Measurements from ENCODE around the gene CCHCR1. TPM values are rescaled to one million over a fixed set of nuclear protein-coding genes. Genes with fewer than 3 reads are reported as not detected.
A peak's percentile ranks its signal among the peaks of the same experiment; 100 is the strongest.

CCHCR1 gene
- total and polyA plus RNA-seq, 2 of the 8 experiments (the other 6 are each of a cell fraction or from before 2014, with no cell fraction given): 20.9 to 38.0 TPM

- FAIRE-seq (no peak), DNase-seq (ENCODE audit: low read depth in 1 of 2, low spot score in 2 of 2) (no peak)
- Histone ChIP-seq H2BK15ac (ENCODE audit: low read length) (no peak overlapping the region), H2BK20ac (ENCODE audit: low read length) (no peak overlapping the region), H3K4me1 (replicated peaks in 1 of 4; ENCODE audit: control insufficient read depth in 3 of 4, insufficient read depth in 4 of 4, low read length in 3 of 4) (peaks cover 7 to 12% (median 9%) of the 10 kb centered on the region in 4 experiments), H2BK12ac (ENCODE audit: low read depth, low read length) (no peak overlapping the region), H3K27ac (ENCODE audit: low read depth, low read length) (no peak overlapping the region), H3K9ac (replicated peaks in 1 of 4; ENCODE audit: extremely low read depth in 1 of 4, low read depth in 3 of 4, low read length in 3 of 4) (no peak overlapping the region), H3K18ac (ENCODE audit: extremely low read depth, low read length) (no peak overlapping the region), H3K4me3 (ENCODE audit: extremely low read depth in 1 of 4, insufficient read depth in 2 of 4, low read depth in 3 of 4, low read length in 4 of 4) (no peak overlapping the region), H3K9me3 (ENCODE audit: insufficient read depth in 2 of 2, low read depth in 1 of 2, low read length in 1 of 2) (peaks cover 0 to 3% of the 10 kb centered on the region in 2 experiments; a peak in 1 of 4 replicates), H4K8ac (ENCODE audit: extremely low read depth, insufficient read depth, low read length) (no peak overlapping the region; the same call in none of the 2 replicates), H2AFZ (ENCODE audit: low read length) (no peak overlapping the region), H4K5ac (ENCODE audit: insufficient read length, low read depth, low read length) (no peak overlapping the region), H2AK5ac (ENCODE audit: low read depth, low read length) (0 out of 2 replicates have a peak overlapping the region, but pooled peaks have one; percentile 44), H3K79me1 (ENCODE audit: low read depth, low read length) (no peaks in the 10 kb centered on the region), H3K36me3 (ENCODE audit: control insufficient read depth in 2 of 4, insufficient read depth in 4 of 4, low read length in 3 of 4) (no peaks in the 10 kb centered on the region), H3K23ac (ENCODE audit: insufficient read length) (no peak overlapping the region), H3K4ac (replicated peaks; ENCODE audit: insufficient read length, low read depth, low read length) (no peak overlapping the region), H4K20me1 (replicated peaks in 1 of 2; ENCODE audit: control insufficient read depth in 1 of 2, insufficient read depth in 2 of 2, low read length in 2 of 2) (no peaks in the 10 kb centered on the region), H3K27me3 (replicated peaks in 1 of 4; ENCODE audit: control insufficient read depth in 3 of 4, extremely low read depth in 1 of 4, insufficient read depth in 3 of 4, low read length in 3 of 4) (no peaks in the 10 kb centered on the region), H3K14ac (ENCODE audit: insufficient read length) (no peak overlapping the region), H3K79me2 (ENCODE audit: control insufficient read depth in 1 of 2, insufficient read depth in 2 of 2, low read length in 2 of 2) (no peaks in the 10 kb centered on the region), H3K23me2 (ENCODE audit: low read depth, low read length) (no peaks in the 10 kb centered on the region; the same call in 1 of the 2 replicates), H4K91ac (replicated peaks; ENCODE audit: insufficient read length, low read length) (no peak overlapping the region), H3K56ac (replicated peaks; ENCODE audit: insufficient read length, low read depth, low read length) (no peak overlapping the region), H2BK5ac (ENCODE audit: low read depth, low read length) (no peak overlapping the region), H3K4me2 (ENCODE audit: insufficient read depth in 1 of 2, low read depth in 2 of 2, low read length in 2 of 2) (no peak overlapping the region), H2BK120ac (replicated peaks; ENCODE audit: low read depth, low read length) (no peak overlapping the region)
- WGBS, 2 experiments (ENCODE audit: extremely low coverage in 1 of 2, insufficient coverage in 1 of 2, insufficient read length in 1 of 2, insufficient replicate concordance in 2 of 2, low coverage in 1 of 2, low lambda C conversion rate in 2 of 2, missing lambda C conversion rate in 1 of 2): 52% methylated on average over 6 of the region's 11 CpGs; no CpG with 5 or more reads in 1 of the 2 experiments
- CTCF ChIA-PET (ENCODE audit: partially characterized antibody): interaction anchor here (0.5 to 1.4 kb wide), 8 partner anchors 11 to 164 kb away, joined by 3 to 4 read pairs (median 3); no protein-coding TSS in a partner anchor
- POLR2A ChIA-PET (ENCODE audit: partially characterized antibody): interaction anchor here (0.7 to 1.9 kb wide), 3 partner anchors 24 to 36 kb away, joined by 3 to 6 read pairs (median 3); no protein-coding TSS in a partner anchor
- no peak for TF ChIP-seq HDAC2 (IDR thresholded peaks at IDR 0.05; ENCODE audit: borderline replicate concordance in 1 of 2, low read depth in 2 of 2, low read length in 2 of 2)
- no peak for TF ChIP-seq SP4 (IDR thresholded peaks at IDR 0.05; ENCODE audit: low read length)
- TF ChIP-seq NRF1 (IDR thresholded peaks at IDR 0.05; ENCODE audit: low read depth, low read length): no peak
- TF ChIP-seq EZH2 (IDR thresholded peaks at IDR 0.05; ENCODE audit: low read depth, low read length, severe bottlenecking): no peak
- TF ChIP-seq RBBP5 (IDR thresholded peaks at IDR 0.05; ENCODE audit: borderline replicate concordance, low read depth, low read length): no peak
- peak; percentile 54 for TF ChIP-seq ASH2L (IDR thresholded peaks at IDR 0.05; ENCODE audit: low read length)
- no peak for TF ChIP-seq HDAC6 (IDR thresholded peaks at IDR 0.05; ENCODE audit: low read depth, low read length)
- TF ChIP-seq KDM5A (IDR thresholded peaks at IDR 0.05; ENCODE audit: low read length): no peak
- TF ChIP-seq SRF (IDR thresholded peaks at IDR 0.05; ENCODE audit: low read depth, low read length): 0 out of 2 replicates have a peak, but pooled peaks have one; percentile 24
- no peak for TF ChIP-seq TEAD4 (IDR thresholded peaks at IDR 0.05; ENCODE audit: low read depth, low read length)
- no peak for TF ChIP-seq MAX (IDR thresholded peaks at IDR 0.05)
Observed at GRCh38 chr6:31202259-31203166, 44.9 kb upstream of the CCHCR1 start.
